HPDE6-E6E7 (cell line): Measurements from ENCODE around the gene SMIM1.

Experiments used
- DNase-seq: peaks from one replicate; pipeline ENCODE4 v3.0.0; 2011; ENCODE audit warnings: missing footprints; ENCODE audit errors: extremely low spot score

The SMIM1 gene

GRCh38 chr1:3777078-3777547 is 4.6 kb downstream of the SMIM1 start:
- no peak for DNase-seq

- DNase-seq: no peak
Measured at GRCh38 chr1:3777647-3778589, 5.4 kb downstream of the SMIM1 start.

- no peak for DNase-seq
Measured at GRCh38 chr1:3778590-3779264, 6.2 kb downstream of the SMIM1 start.

GRCh38 chr1:3779265-3779911 is 6.8 kb downstream of the SMIM1 start:
- DNase-seq: no peak

GRCh38 chr1:3779912-3780416 is 7.4 kb downstream of the SMIM1 start:
- DNase-seq: no peak

GRCh38 chr1:3780901-3781300 is 8.4 kb downstream of the SMIM1 start:
- DNase-seq: no peak

- DNase-seq: no peak
Measured at GRCh38 chr1:3783651-3784474, 11.3 kb downstream of the SMIM1 start.

- no peak for DNase-seq
Measured at GRCh38 chr1:3785045-3785444, 12.5 kb downstream of the SMIM1 start.

GRCh38 chr1:3785456-3786157 is 13.1 kb downstream of the SMIM1 start:
- no peak for DNase-seq

- DNase-seq: no peak
Measured at GRCh38 chr1:3786468-3787348, 14.2 kb downstream of the SMIM1 start.

GRCh38 chr1:3787349-3787715 is 14.8 kb downstream of the SMIM1 start:
- DNase-seq: no peak

- no peak for DNase-seq
Measured at GRCh38 chr1:3787745-3788605, 15.4 kb downstream of the SMIM1 start.

- DNase-seq: no peak
Measured at GRCh38 chr1:3788756-3789420, 16.3 kb downstream of the SMIM1 start.

- DNase-seq: no peak
Measured at GRCh38 chr1:3789421-3790300, 17.1 kb downstream of the SMIM1 start.

GRCh38 chr1:3790500-3790923 is 18.0 kb downstream of the SMIM1 start:
- no peak for DNase-seq

- DNase-seq: no peak
Measured at GRCh38 chr1:3790952-3791351, 18.4 kb downstream of the SMIM1 start.
